ENCODE results near the gene PLEKHM1.

DNA sequence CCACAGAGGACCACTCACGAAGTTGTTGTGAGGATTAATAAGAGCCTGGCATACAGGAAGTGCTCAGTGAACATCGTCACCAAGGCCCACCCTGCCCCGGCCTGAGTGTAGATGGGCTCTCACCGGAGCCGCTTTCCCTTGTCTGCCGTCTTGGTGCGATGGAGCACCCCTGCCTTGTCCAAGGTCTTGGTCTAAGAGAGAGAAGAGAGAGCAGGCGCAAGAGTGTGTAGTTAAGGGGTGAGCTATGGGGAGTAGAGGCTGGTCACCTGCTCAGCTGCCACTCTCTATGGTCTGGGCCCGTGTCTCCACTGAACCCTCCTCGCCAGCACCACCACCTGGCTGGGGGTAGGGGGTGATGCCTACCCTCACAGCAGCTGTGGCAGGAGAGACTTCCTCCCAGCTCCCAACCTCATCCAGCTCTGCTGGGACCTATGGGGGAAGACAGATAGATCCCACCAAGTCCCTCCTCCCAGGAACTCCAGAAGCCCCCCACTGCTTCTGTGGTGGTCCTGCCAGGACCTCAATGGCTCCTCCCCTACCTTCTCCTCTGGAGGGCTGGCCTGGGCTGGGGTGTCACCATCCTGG is 86.5 kb downstream of the PLEKHM1 start:
- TF ChIP-seq, protein P1, sequence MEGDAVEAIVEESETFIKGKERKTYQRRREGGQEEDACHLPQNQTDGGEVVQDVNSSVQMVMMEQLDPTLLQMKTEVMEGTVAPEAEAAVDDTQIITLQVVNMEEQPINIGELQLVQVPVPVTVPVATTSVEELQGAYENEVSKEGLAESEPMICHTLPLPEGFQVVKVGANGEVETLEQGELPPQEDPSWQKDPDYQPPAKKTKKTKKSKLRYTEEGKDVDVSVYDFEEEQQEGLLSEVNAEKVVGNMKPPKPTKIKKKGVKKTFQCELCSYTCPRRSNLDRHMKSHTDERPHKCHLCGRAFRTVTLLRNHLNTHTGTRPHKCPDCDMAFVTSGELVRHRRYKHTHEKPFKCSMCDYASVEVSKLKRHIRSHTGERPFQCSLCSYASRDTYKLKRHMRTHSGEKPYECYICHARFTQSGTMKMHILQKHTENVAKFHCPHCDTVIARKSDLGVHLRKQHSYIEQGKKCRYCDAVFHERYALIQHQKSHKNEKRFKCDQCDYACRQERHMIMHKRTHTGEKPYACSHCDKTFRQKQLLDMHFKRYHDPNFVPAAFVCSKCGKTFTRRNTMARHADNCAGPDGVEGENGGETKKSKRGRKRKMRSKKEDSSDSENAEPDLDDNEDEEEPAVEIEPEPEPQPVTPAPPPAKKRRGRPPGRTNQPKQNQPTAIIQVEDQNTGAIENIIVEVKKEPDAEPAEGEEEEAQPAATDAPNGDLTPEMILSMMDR (IDR thresholded peaks at IDR 0.05; ENCODE audit: poor library complexity) = no peak
- TF ChIP-seq EZH2 (IDR thresholded peaks at IDR 0.05; ENCODE audit: borderline replicate concordance) (no peak), EZH2phosphoT487 (IDR thresholded peaks at IDR 0.05; ENCODE audit: low read depth, severe bottlenecking, unreplicated experiment) (no peak)
